IPS DF 6.9 (cell line): ENCODE data around the gene PCLO.

Experiments used
- DNase-seq: peaks from one replicate; pipeline ENCODE4 v3.0.0-alpha.2; 2013; ENCODE audit warnings: low read depth, low spot score
- H3K27ac ChIP-seq: one replicate; pipeline ENCODE4 v1.5.1; 2013; ENCODE audit warnings: low read length, control low read depth
- H3K27me3 ChIP-seq: 2 replicates; pipeline ENCODE4 v1.6.1; 2013; ENCODE audit warnings: mild to moderate bottlenecking, low read length; ENCODE audit not compliant: control insufficient read depth, insufficient read depth
- H3K36me3 ChIP-seq: 2 replicates; pipeline ENCODE4 v1.6.1; 2013; ENCODE audit warnings: low read length; ENCODE audit not compliant: control insufficient read depth, insufficient read depth
- H3K4me1 ChIP-seq: 2 replicates; pipeline ENCODE4 v1.6.1; 2013; ENCODE audit warnings: low read length; ENCODE audit not compliant: control insufficient read depth, insufficient read depth
- H3K4me3 ChIP-seq: 2 replicates; pipeline ENCODE4 v1.5.1; 2013; ENCODE audit warnings: mild to moderate bottlenecking, low read length
- H3K9me3 ChIP-seq: 2 replicates; pipeline ENCODE4 v1.6.1; 2013; ENCODE audit warnings: low read length, inconsistent platforms; ENCODE audit not compliant: control insufficient read depth, insufficient read depth
- WGBS: extraction: QIAGEN DNeasy Blood & Tissue Kit; methylation state at CpG from one replicate; pipeline ENCODE4 v1.1.7; 2013; ENCODE audit warnings: mixed read lengths, missing lambda C conversion rate; ENCODE audit not compliant: insufficient read length, insufficient coverage; 5-methylcytosine and 5-hydroxymethylcytosine counted together

Gene PCLO

GRCh38 chr7:82964150-82964882 is 198.4 kb downstream of the PCLO start:
- no peaks in the 10 kb centered on the region for H3K36me3 ChIP-seq
- no peaks in the 10 kb centered on the region for H3K9me3 ChIP-seq
- no peak overlapping the region for H3K27ac ChIP-seq
- no peaks in the 10 kb centered on the region for H3K4me1 ChIP-seq
- H3K27me3 ChIP-seq, result no peaks in the 10 kb centered on the region
- DNase-seq, result no peak
- H3K4me3 ChIP-seq, result no peak overlapping the region
- WGBS, result no CpG with 5 or more reads among the region's 1 CpG

GRCh38 chr7:82961240-82961639 is 201.4 kb downstream of the PCLO start:
- no peaks in the 10 kb centered on the region for H3K27me3 ChIP-seq
- no peak overlapping the region for H3K27ac ChIP-seq
- no peak for DNase-seq
- WGBS, result no CpG with 5 or more reads among the region's 3 CpGs
- no peak overlapping the region for H3K4me3 ChIP-seq
- H3K4me1 ChIP-seq, result no peaks in the 10 kb centered on the region
- H3K36me3 ChIP-seq, result no peaks in the 10 kb centered on the region
- no peaks in the 10 kb centered on the region for H3K9me3 ChIP-seq

- no peak overlapping the region for H3K27ac ChIP-seq
- no peaks in the 10 kb centered on the region for H3K9me3 ChIP-seq
- DNase-seq, result no peak
- H3K27me3 ChIP-seq, result no peaks in the 10 kb centered on the region
- H3K4me1 ChIP-seq, result no peaks in the 10 kb centered on the region
- no peaks in the 10 kb centered on the region for H3K36me3 ChIP-seq
- WGBS, result no CpG with 5 or more reads among the region's 2 CpGs
- H3K4me3 ChIP-seq, result no peak overlapping the region
Observed at GRCh38 chr7:82959528-82959927, 203.2 kb downstream of the PCLO start.

- no CpG with 5 or more reads among the region's 1 CpG for WGBS
- Histone ChIP-seq H3K27ac (no peak overlapping the region), H3K27me3 (no peaks in the 10 kb centered on the region), H3K9me3 (no peaks in the 10 kb centered on the region), H3K36me3 (no peaks in the 10 kb centered on the region), H3K4me3 (no peak overlapping the region), H3K4me1 (no peaks in the 10 kb centered on the region)
- DNase-seq, result no peak
Observed at GRCh38 chr7:82957521-82957920, 205.2 kb downstream of the PCLO start.

- Histone ChIP-seq H3K27me3 (no peaks in the 10 kb centered on the region), H3K4me3 (no peak overlapping the region), H3K27ac (no peak overlapping the region), H3K36me3 (no peaks in the 10 kb centered on the region), H3K9me3 (no peaks in the 10 kb centered on the region), H3K4me1 (no peaks in the 10 kb centered on the region)
- no CpG with 5 or more reads among the region's 6 CpGs for WGBS
- no peak for DNase-seq
Observed at GRCh38 chr7:82953324-82954027, 209.2 kb downstream of the PCLO start.

- H3K36me3 ChIP-seq, result no peaks in the 10 kb centered on the region
- no CpG with 5 or more reads among the region's 4 CpGs for WGBS
- no peaks in the 10 kb centered on the region for H3K4me1 ChIP-seq
- no peaks in the 10 kb centered on the region for H3K9me3 ChIP-seq
- no peak for DNase-seq
- H3K27me3 ChIP-seq, result no peaks in the 10 kb centered on the region
- H3K27ac ChIP-seq, result no peak overlapping the region
- H3K4me3 ChIP-seq, result no peak overlapping the region
Observed at GRCh38 chr7:82950436-82950835, 212.2 kb downstream of the PCLO start.

GRCh38 chr7:82945480-82945879 is 217.2 kb downstream of the PCLO start:
- Histone ChIP-seq H3K4me1 (no peaks in the 10 kb centered on the region), H3K27me3 (no peaks in the 10 kb centered on the region), H3K9me3 (no peaks in the 10 kb centered on the region), H3K27ac (no peak overlapping the region), H3K36me3 (no peaks in the 10 kb centered on the region), H3K4me3 (no peak overlapping the region)
- DNase-seq, result no peak
- WGBS, result 100% methylated on average over 1 of the region's 3 CpGs

- Histone ChIP-seq H3K27ac (no peak overlapping the region), H3K4me3 (no peak overlapping the region), H3K36me3 (no peaks in the 10 kb centered on the region), H3K9me3 (no peaks in the 10 kb centered on the region), H3K4me1 (no peaks in the 10 kb centered on the region), H3K27me3 (no peaks in the 10 kb centered on the region)
- DNase-seq, result no peak
- WGBS, result no CpG with 5 or more reads among the region's 4 CpGs
Observed at GRCh38 chr7:82945056-82945455, 217.6 kb downstream of the PCLO start.

- DNase-seq, result no peak
- Histone ChIP-seq H3K9me3 (no peaks in the 10 kb centered on the region), H3K4me1 (no peaks in the 10 kb centered on the region), H3K36me3 (no peaks in the 10 kb centered on the region), H3K4me3 (no peak overlapping the region), H3K27ac (no peak overlapping the region), H3K27me3 (no peaks in the 10 kb centered on the region)
- WGBS, result 100% methylated on average over 1 of the region's 1 CpG
Observed at GRCh38 chr7:82932516-82932915, 230.2 kb downstream of the PCLO start.

- H3K36me3 ChIP-seq, result no peaks in the 10 kb centered on the region
- H3K27me3 ChIP-seq, result no peaks in the 10 kb centered on the region
- no peak for DNase-seq
- no peaks in the 10 kb centered on the region for H3K9me3 ChIP-seq
- no peaks in the 10 kb centered on the region for H3K4me1 ChIP-seq
- no CpG with 5 or more reads among the region's 2 CpGs for WGBS
- no peak overlapping the region for H3K27ac ChIP-seq
- no peak overlapping the region for H3K4me3 ChIP-seq
Observed at GRCh38 chr7:82926477-82926876, 236.2 kb downstream of the PCLO start.

- Histone ChIP-seq H3K4me1 (no peaks in the 10 kb centered on the region), H3K4me3 (no peak overlapping the region)
Observed at GRCh38 chr7:82925331-82925730, 237.4 kb downstream of the PCLO start.

More at GRCh38 chr7:82925331-82925730, 237.4 kb downstream of the PCLO start:
- Histone ChIP-seq H3K27ac (no peak overlapping the region), H3K9me3 (no peaks in the 10 kb centered on the region), H3K36me3 (no peaks in the 10 kb centered on the region), H3K27me3 (no peaks in the 10 kb centered on the region)
- no peak for DNase-seq
